ENCODE results near the gene NAP1L5. TPM values are rescaled to one million over a fixed set of nuclear protein-coding genes. Genes with fewer than 3 reads are reported as not detected.

NAP1L5 gene
- total RNA-seq, 1 experiment from 2014 or later = not detected

GRCh38 chr4:88737307-88737941, 39.8 kb upstream of the NAP1L5 start:
- no peaks in the 10 kb centered on the region for H4K20me1 ChIP-seq (ENCODE audit: low read length)
- H3K9me2 ChIP-seq (replicated peaks; ENCODE audit: low read length) = no peaks in the 10 kb centered on the region
- H3K4me3 ChIP-seq (ENCODE audit: low read length) = no peak overlapping the region
- peaks cover 6% of the 10 kb centered on the region; the same call in 1 of the 2 replicates for H3K36me3 ChIP-seq (ENCODE audit: low read depth, low read length)
- intact Hi-C loops (cut with micrococcal nuclease) = no loop called here
- no peaks in the 10 kb centered on the region for H3F3A ChIP-seq (ENCODE audit: low read length, unreplicated experiment)
- H3K4me1 ChIP-seq (ENCODE audit: insufficient read depth, low read length) = 0 out of 2 replicates have a peak, but pooled peaks cover 4% of the 10 kb centered on the region
- POLR2A ChIA-PET (ENCODE audit: unreplicated experiment) = no interaction called here
- H3K9me3 ChIP-seq (ENCODE audit: low read length) = no peaks in the 10 kb centered on the region
- ATAC-seq (no peak), DNase-seq (no peak)
- no peak for TF ChIP-seq EZH2 (IDR thresholded peaks at IDR 0.05; ENCODE audit: low read length, unreplicated experiment)
- TF ChIP-seq EZH2phosphoT487 (IDR thresholded peaks at IDR 0.05; ENCODE audit: borderline replicate concordance, low read length) = no peak
- TF ChIP-seq CTCF (conservative IDR thresholded peaks at IDR 0.05; ENCODE audit: low read depth, low read length) = no peak
- no peaks in the 10 kb centered on the region for H3K79me2 ChIP-seq (ENCODE audit: low read length)
- CTCF ChIA-PET = no interaction called here
- H3K9ac ChIP-seq (ENCODE audit: low read length) = no peak overlapping the region
- no peak overlapping the region for H3K27ac ChIP-seq (ENCODE audit: low read length)
- no peak overlapping the region for H3K4me2 ChIP-seq (ENCODE audit: low read length)
- no TSS peak for BruUV-seq (replicated peaks)
- H3K27me3 ChIP-seq (ENCODE audit: low read length) = no peaks in the 10 kb centered on the region
- H2AFZ ChIP-seq (ENCODE audit: low read length) = no peak overlapping the region

DNA sequence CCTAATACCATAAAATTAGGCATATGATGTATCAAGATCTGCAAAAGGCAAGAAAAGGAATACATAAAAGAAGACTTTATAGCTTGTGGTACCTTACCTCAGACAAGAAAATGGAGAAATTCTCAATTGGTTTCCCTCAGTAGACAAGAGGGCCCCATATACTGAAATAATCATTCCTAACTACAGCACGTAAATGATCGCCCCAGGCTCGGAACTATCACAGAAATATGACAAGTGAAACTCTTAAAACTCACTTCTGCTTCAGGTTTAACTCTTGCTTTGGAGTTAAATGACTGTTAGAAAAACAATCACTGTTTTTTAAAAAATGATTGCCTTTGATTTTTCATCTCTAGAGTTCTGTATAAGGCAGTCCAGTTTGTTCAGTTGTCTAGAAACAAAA, 38.6 kb upstream of the NAP1L5 start:
- Histone ChIP-seq H3K36me3 (ENCODE audit: low read depth, low read length) (peaks cover 6% of the 10 kb centered on the region; the same call in 1 of the 2 replicates), H3K27ac (ENCODE audit: low read length) (no peak overlapping the region), H3K79me2 (ENCODE audit: low read length) (no peaks in the 10 kb centered on the region), H3K9me3 (ENCODE audit: low read length) (no peaks in the 10 kb centered on the region), H3K9me2 (replicated peaks; ENCODE audit: low read length) (no peaks in the 10 kb centered on the region), H3K4me3 (ENCODE audit: low read length) (no peak overlapping the region), H3F3A (ENCODE audit: low read length, unreplicated experiment) (no peaks in the 10 kb centered on the region), H3K27me3 (ENCODE audit: low read length) (no peaks in the 10 kb centered on the region), H4K20me1 (ENCODE audit: low read length) (no peaks in the 10 kb centered on the region), H2AFZ (ENCODE audit: low read length) (no peak overlapping the region), H3K9ac (ENCODE audit: low read length) (no peak overlapping the region), H3K4me1 (ENCODE audit: insufficient read depth, low read length) (0 out of 2 replicates have a peak, but pooled peaks cover 4% of the 10 kb centered on the region), H3K4me2 (ENCODE audit: low read length) (no peak overlapping the region)
- TF ChIP-seq EZH2phosphoT487 (IDR thresholded peaks at IDR 0.05; ENCODE audit: borderline replicate concordance, low read length) = no peak
- TF ChIP-seq EZH2 (IDR thresholded peaks at IDR 0.05; ENCODE audit: low read length, unreplicated experiment) = no peak
- intact Hi-C loops (cut with micrococcal nuclease) = no loop called here
- no TSS peak for BruUV-seq (replicated peaks)
- ChIA-PET CTCF (no interaction called here), POLR2A (ENCODE audit: unreplicated experiment) (interaction anchor here (0.6 kb wide), 1 partner anchor 124 kb away, joined by 5 read pairs; no protein-coding TSS in a partner anchor)
- ATAC-seq (no peak), DNase-seq (no peak)

DNA sequence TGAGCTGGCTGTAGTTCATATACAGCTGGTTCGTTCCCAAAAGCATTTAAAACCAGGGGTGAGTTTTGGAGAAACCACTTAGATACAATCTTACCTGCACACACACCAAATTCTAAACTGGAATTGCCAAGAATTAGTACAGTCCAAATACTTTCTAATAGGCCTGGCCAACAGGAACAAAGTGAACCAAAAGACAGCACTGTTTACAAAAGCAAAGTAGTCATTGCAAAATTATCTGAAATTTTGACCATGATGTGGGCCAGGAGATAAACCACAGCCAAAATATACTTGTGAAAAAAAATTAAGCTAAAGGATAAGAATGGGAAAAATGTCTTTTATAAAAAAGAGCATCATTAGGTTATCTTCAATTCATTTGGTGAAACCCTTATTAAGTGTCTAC, 37.9 kb upstream of the NAP1L5 start:
- Histone ChIP-seq H4K20me1 (ENCODE audit: low read length) (no peaks in the 10 kb centered on the region), H3K4me3 (ENCODE audit: low read length) (no peak overlapping the region), H3F3A (ENCODE audit: low read length, unreplicated experiment) (no peaks in the 10 kb centered on the region), H3K9ac (ENCODE audit: low read length) (no peak overlapping the region), H3K27me3 (ENCODE audit: low read length) (no peaks in the 10 kb centered on the region), H3K27ac (ENCODE audit: low read length) (no peak overlapping the region), H3K4me1 (ENCODE audit: insufficient read depth, low read length) (0 out of 2 replicates have a peak, but pooled peaks cover 4% of the 10 kb centered on the region), H3K9me3 (ENCODE audit: low read length) (no peaks in the 10 kb centered on the region), H3K9me2 (replicated peaks; ENCODE audit: low read length) (no peaks in the 10 kb centered on the region), H3K79me2 (ENCODE audit: low read length) (no peaks in the 10 kb centered on the region), H2AFZ (ENCODE audit: low read length) (no peak overlapping the region), H3K36me3 (ENCODE audit: low read depth, low read length) (peaks cover 6% of the 10 kb centered on the region; the same call in 1 of the 2 replicates), H3K4me2 (ENCODE audit: low read length) (no peak overlapping the region)
- no TSS peak for BruUV-seq (replicated peaks)
- no peak for DNase-seq
- no peak for ATAC-seq
- TF ChIP-seq CTCF (conservative IDR thresholded peaks at IDR 0.05; ENCODE audit: low read depth, low read length) = no peak
- no peak for TF ChIP-seq EZH2phosphoT487 (IDR thresholded peaks at IDR 0.05; ENCODE audit: borderline replicate concordance, low read length)
- no peak for TF ChIP-seq EZH2 (IDR thresholded peaks at IDR 0.05; ENCODE audit: low read length, unreplicated experiment)
- ChIA-PET CTCF (no interaction called here), POLR2A (ENCODE audit: unreplicated experiment) (interaction anchor here (0.6 kb wide), 1 partner anchor 123 kb away, joined by 5 read pairs; no protein-coding TSS in a partner anchor)
- intact Hi-C loops (cut with micrococcal nuclease) = no loop called here
